ENCODE results near the gene RPL26.
"Not testable (repeated sequence)": the region's sequence is repeated elsewhere in the genome, so short reads cannot be mapped to it uniquely, and the experiment has no call there.

Gene RPL26

DNA sequence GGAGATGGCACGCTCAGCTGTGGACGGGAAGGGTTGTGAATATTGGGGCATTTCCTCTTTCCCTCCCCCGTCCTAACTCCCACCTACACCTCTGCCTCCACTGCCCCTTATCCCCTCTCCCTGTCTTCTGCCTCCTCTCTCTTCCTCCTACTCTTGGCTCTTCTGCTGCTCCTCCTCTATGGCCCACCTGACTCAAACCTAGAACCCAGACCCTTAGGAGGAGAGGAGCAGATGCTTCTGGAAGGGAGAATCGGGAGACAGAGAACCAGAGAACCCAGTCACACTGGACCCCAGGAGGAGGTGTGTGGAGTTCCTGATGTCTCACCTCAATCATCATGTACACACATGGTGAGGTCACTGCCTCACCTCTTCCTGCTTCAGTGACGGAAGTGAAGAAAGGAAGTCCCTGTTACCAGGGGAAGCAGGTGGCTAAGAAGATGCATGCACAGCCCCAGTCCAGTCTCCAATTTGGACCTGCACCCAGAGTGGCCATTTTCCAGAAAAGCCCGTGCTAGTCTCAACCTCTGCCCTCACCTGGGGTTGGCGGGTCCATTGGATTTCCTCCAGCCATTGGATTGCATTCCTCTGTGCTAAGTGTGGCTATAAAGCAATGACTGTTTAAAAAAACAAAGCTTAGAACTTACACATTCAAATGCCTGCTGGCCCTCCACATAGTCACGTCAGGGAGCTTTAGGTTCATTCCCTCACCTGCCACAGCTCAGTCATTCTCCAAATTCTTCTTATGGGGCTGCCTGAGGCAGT is 10.7 kb upstream of the RPL26 start:
- DNase-seq, result no peak

DNA sequence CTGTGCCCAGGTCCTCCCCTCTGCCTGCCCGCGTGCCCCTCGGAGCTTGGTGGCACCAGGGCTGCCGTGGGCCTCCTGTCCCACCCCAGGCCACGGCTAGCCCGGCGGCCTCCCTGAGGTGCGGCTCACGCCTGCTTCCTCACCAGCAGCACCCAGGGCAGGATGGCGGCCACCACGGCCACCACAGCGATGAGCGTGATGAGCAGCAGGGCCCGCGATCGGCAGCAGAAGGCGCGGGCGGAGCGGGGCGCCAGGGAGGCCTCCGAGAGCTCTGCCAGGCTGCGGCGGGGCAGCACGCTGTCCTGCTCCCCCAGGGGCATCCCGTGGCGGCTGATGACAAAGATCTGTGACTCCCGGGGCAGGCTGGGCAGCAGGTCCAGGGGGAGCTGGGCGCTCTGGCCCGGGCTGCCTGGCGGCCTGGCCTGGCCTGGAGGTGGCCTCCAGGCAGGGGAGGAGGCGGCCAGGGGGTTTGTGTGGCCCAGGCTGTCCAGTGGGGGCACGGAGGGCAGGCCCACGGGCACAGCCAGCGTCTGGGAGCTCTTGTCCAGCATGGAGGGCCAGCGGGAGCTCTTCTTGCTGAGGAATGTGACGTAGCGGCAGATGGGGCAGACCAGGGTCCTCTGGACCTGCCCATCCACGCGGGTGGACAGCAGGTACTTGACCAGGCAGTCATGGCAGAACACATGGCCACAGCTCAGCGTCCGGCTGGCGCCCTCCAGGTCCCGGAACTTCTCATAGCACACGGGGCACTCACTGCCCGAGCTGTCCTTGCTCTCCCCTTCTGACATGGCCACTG is 9.9 kb upstream of the RPL26 start:
- no peak for DNase-seq

DNA sequence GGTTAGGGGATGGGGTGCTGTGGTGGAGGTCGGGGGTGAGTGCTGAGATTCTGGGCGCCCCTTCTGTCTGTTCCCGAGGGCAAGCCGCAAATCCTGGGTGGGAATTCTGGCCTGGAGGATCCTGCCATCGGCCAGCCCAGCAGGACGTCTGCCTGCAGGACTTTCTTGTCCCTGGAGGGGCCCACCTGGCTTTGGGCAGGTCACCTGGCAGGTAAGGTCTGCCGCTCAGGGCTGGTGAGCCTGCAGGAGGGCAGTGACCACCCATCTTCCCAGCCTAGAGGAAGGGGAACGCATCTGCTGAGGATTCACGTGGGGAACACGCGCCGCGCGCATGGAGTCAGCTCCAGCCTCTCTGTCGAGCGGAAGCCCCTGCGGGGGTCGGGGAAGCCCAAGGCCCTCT is 9.3 kb upstream of the RPL26 start:
- DNase-seq, result no peak

DNA sequence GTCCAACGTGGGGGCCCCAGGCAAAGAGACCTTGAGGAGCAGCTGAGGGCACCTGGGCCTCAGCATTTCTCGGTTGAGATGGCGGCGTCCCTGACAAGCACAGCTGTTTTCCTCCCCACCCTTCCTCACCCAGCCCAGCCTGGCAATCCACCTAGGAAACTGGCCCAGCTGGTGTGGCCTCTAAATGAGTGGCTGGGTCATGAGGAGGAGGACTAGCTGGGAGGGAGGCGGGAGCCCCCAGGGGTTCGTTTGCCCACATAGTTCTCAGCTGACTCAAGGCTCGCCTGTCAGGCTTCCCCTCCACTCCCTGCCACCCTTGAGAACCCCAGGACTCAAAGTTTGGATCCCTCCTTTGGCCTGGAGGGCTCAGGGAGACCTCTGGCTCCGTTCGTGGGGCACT is 8.7 kb upstream of the RPL26 start:
- DNase-seq, result no peak

DNA sequence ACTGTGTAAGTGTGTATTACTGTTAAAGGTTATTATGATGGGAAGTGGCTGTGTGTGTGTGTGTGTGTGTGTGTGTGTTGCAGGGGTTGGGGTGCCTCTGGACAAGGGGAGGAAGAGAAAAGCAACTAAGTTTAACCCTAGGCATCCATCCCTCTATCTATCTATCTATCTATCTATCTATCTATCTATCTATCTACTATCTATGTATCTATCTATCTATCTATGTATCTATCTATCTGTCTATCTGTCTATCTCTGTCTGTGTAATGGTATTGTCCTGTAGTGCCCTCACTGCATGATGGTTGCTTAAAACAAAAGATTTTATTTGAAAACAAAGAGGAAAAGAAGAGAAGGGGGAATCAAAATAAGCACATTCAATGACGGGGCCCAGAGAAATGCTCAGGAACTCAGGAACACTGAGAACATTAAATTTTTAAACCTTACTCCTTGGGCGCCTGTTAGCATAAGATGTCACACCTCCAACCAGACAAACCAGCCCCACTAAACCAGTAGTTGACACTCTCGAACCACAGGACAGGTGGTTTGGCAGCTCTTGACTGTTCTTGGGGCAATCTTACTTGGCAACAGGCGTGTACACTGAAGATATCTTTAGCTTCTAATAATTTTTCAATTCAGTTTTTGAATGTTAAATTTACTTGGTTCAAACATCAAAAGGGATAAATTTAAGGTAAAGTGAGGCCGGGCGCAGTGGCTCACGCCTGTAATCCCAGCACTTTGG is 5.1 kb upstream of the RPL26 start:
- no peak for DNase-seq

DNA sequence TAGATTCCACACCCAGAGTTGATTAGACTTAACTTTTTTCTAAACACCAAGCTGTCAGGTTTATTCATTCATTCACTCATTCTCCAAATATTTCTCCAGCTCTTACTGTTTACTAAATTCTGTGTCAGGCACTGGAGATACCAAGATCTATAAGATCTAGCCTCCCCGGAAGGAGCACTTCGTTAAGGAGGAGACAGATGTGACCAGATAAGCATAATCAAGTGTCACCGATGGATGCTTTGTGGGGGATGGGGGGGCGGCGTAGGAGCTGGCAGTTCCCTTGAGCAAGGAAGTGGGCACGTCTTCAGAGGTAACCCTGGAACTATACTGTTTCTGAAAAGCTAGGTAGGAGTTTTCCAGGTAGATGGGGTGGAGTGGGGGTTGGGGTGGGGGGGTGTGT is 3.8 kb upstream of the RPL26 start:
- peak; percentile 42 for DNase-seq

DNA sequence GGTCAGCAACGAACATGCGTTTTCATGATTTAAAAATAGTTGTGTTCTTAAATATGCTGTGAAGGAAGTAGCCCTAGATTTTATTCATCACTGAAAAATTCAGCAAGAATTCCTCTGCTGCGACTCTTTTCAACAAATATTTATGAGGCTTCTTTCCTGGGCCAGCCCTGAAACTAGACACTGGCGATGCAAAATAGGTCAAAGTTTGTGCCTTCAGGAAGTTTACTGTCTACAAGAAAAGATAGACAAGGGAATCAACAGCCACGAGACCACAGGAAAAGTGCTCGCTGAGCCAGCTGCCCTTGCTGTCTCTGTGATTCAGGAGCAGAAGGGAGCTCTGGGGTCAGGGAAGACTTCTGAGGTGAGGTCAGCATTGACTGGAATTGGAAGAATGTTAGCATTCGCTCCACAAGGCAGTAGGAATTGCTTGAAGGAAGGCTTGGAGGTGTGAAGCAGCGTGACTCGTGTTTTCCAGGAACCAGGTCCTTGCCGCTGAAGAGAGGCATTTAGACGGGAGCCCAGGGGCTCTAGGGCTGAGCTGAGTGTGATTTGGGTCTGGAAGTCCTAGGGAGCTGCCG is 1.9 kb upstream of the RPL26 start:
- no peak for DNase-seq

DNA sequence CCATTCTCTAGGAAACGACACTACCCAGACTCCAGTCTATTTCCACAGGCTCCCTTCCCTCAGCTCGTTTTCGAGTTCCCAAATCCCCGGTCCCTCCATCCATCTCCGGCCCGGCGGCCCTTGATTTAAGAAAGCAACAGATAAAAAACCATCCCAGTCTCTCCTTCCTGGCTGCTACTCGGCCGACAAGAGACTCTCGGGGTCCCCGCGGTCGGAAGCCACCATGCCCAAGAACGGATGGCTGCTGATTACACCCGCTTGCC is 182 bp downstream of the RPL26 start:
- no peak for DNase-seq

DNA sequence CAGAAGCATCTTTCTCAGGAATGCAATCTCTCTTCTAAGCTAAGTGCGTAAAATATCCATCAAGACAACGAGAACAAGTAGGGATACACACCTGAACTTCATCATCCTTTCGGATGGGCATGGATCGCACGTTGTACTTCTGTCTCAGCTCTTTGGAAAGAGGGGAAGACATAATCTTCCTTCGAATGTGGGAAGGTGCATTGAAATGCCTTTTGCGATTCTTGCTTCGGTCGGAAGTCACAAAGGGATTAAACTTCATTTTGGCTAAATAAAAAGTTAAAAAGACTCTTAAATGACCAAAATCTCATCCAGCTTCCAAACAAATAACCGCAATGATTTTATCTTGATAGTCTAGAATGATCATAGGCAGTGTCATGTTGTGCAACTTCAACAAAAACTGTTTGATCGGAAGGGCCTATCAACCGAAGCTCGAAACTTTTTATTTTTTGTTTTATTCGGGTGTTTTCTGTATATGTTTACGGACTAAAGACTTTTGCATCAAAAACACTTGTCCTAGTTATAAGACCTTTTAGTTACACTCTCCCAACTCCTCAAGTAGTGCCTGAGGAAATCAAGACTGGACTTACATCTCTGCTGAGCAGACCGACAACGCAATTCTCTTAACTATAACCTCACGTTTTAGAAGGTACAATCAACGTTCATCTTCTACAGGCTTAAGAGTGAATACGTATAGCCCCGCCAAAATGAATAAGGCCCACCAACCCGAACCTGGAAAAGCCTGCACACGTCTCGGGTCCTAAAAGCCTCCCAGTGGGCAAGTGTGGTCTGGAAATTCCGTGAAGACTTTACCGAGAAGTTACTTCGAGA is 727 bp downstream of the RPL26 start:
- no peak for DNase-seq

DNA sequence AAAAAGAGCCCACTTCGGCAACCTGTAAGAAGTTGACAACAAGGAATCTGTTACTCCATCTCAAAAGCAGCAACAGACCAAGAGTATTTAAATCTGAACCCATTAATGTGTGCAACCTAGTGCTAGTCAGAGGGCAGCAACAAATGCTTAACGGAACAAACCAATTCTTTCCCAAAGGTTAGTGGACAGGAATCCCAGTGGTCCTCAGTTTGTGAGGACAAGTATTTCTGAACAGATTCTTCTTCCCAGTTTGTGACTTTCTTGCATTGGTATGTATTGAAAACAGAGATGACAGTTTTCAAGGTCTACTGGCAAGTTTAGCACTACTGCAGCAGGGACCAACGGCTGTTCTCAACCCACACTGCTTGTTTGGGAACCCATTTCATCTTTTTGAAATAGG is 2.9 kb downstream of the RPL26 start:
- no peak for DNase-seq

DNA sequence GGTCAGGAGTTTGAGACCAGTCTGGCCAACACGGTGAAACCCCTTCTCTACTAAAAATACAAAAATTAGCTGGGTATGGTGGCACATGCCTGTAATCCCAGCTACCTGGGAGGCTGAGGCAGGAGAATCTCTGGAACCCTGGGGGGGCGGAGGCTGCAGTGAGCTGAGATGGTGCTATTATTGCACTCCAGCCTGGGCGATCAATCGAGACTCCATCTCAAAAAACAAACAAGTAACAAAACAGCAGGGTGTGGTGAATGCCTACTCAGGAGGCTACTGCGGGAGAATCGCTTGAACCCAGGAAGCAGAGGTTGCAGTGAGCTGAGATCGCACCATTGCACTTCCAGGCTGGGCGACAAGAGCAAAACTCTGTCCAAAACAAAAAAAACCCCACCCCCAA is 4.9 kb downstream of the RPL26 start:
- not testable (repeated sequence) for DNase-seq

DNA sequence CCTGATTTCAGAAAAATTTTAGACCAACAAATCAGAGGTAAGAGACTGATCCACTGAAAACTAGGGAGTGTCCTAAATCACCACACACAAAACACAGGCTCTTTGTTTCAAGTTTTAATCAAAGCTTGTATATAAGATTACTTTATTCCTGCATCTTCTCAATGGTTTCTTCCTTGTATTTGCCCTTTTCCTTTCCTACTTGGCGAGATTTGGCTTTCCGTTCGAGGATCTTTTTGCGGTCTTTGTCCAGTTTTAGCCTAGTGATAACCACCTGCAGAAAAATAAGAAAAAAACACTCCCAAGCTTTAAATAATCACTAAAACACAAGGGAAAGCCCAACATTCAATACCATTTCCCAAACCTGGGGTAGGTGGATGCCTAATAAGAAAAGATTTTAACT is 5.6 kb downstream of the RPL26 start:
- DNase-seq, result no peak

DNA sequence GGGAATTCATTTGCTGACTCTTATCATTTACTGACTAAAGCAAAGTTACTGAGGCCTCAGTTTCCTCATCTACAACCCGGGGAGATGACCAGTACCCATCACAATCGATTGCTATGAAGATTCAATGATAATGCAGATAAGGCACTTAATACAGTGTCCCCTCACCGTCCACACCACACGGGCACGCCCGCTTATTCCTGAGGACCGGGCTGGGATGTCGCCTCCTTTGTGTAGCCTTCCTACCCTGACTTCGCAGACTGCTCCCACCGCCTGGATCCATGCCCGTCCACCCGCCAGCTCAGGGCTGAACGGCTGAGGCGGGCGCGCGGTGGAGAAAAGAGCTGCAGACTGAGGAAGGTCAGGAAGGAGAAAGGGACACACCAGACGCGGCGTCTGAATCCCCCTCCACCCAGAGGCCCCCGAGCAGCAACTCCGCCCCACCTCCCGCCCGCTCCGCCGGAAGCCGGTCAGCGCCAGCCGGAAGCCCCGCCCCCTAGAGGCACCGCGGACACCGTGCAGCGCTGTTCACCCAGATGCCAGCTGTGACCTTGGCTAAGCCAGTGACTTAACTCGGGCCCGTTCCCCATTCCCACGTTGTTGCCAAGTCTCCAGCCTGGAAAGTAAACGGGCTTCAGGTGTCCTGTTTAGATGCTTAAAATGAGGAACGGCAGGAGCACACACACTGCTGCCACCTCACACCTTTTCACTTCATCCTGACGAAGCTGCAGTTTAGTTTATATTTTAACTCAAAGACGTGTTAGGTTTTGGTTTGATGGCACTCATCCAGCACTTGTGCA is 6.5 kb downstream of the RPL26 start, which contains the start of gene KRABD2:
Gene KRABD2, minus strand, starts transcription at position 434 of the 797 bp plus-strand sequence.
- peak; percentile 93 for DNase-seq

DNA sequence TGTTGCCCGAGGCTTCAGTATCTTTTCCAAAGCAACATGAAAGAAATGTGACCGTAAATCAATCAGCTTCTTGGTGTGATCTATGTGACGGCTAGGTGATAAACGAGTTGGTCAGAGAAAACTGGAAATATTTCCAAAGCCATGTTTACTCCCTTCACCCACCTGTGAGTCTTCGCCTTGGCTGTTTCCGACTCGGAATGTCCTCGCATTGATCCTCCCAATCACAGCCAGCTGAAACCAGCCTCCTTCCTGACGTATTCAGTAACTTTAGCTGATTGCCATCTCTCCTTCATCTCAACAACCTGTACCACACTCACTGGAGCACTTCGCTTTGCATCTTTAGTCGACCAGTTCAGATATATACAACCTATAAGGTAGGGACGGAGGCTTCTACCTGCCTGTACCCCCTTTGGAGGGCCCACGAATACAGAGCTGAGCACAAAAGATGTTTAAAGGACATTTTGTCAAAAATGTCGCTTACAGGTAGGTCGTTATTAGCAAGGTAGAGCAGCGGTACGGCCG is 7.2 kb downstream of the RPL26 start:
- no peak for DNase-seq

DNA sequence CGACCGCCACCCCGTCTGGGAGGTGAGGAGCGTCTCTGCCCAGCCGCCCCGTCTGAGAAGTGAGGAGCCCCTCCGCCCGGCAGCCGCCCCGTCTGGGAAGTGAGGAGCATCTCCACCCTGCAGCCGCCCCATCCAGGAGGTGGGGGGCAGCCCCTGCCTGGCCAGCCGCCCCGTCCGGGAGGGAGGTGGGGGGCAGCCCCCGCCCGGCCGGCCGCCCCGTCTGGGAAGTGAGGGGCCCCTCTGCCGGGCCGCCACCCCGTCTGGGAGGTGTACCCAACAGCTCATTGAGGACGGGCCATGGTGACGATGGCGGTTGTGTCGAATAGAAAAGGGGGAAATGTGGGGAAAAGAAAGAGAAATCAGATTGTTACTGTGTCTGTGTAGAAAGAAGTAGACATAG is 9.1 kb downstream of the RPL26 start:
- DNase-seq, result not testable (repeated sequence)

DNA sequence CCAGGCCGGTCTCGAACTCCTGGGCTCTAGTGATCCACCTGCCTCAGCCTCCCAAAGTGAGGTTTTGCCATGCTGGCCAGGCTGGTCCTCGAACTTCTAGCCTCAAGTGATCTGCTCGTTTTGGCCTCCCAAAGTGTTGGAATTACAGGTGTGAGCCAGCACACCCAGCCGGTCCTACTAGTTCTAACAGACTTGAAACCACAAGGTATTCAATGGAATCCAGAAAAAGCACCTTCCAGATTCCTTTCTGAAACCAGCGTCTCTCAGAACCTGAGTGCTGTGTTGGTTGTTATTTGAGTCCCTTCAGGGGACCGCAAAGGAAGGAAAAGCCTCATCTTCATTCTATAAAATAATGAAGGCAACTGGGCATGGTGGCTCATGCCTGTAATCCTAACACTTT is 10.6 kb downstream of the RPL26 start:
- DNase-seq, result no peak

DNA sequence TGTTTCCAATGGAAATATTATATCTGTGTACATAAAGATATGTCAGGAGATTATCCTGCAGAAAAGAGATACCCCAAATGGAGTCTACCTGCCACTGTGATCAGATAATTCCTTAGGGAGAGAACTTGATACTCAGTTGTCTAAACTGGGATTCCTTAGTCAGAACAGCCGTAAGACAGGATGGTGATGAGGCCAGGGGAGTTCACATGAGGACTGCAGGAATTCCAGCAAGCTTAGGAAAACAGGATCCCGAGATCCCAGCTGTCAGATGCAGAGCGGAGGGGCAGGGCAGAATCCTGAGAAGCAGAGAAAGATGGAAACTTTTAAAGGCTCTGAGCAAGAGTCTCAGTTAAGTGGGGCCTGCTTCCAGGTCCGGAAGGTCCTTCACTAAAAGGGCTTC is 11.2 kb downstream of the RPL26 start:
- no peak for DNase-seq

DNA sequence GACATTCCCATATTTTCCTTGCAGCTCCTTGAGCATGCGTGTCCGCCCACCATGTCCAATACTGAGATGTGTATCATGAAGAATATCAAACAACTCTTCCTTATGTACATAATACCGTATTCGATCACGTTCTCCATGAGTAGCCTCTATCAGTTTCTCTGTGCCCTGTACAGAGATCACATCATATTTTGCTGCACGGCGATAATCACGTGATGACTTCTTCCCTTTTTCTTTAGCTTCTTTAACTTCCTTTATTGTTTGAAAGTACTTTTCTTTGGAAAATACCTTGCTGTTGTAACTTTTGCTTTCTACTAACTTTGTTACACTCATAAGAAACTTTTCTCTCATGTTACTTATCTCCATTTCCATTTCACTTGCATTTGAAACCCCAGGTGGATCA is 13.0 kb downstream of the RPL26 start:
- peak; percentile 73 for DNase-seq

DNA sequence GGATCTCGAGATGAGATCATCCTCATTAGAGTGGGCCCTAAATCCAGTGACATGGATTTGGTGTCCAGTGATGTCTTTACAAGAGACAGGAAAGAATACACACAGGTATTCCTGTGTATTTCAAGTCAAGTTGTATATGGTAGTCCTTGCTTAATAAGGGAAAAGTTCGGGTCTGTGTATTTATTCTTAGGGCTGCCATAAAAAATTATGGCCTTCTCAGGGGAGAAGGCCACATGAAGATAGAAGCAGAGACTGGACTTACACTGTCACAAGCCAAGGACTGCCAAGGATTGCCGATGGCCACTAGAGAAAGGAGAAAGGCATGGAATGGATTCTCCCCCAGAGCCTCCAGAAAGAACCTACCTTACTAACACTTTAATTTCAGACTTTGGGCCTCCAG is 14.8 kb downstream of the RPL26 start:
- DNase-seq, result no peak

DNA sequence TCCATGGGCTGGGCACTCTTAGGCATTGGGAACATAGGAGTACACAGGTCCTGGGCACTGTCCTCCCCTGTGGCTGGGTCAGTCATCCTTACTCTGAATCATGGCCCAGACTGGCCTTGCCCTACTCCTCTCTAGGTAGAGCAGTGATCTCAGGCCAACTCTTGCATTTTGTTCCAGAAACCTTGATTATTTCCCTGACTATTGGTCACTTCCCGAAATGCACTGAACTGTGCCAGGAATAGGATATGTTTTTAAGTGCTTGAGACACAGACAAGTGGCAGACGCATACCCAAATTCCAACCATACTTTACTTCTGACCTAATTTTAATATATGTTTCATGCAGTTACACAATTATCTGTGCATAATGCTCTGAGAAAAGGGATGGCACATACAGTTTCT is 16.8 kb downstream of the RPL26 start:
- DNase-seq, result no peak

DNA sequence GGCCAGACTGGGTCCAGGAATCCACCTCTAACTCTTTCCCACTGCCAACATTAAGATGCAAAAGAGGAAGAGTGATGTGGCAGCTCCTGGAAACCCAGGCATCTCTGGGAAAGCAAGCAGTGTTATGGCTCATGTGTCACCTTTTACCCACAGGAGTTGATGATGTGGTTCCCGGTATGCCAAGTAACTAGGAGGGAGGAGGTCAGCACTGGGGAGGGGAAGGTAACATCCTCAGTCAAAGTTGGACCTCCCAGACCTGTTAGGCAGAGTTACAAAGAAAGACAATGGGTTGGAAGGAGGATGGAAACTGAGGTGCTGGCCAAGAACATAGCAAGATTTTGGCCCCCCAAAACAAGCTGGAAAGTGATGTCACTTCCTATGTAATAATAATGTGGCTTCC is 17.9 kb downstream of the RPL26 start:
- no peak for DNase-seq
